ENCODE measurements around the gene HMOX1.

GRCh38 chr22:35375526-35375925, 5.4 kb upstream of the HMOX1 start:
- no peak for TF ChIP-seq CTCF (IDR thresholded peaks at IDR 0.05; ENCODE audit: poor library complexity, severe bottlenecking)
- no peak for TF ChIP-seq TAF1 (IDR thresholded peaks at IDR 0.05; ENCODE audit: low read depth)
- TF ChIP-seq EP300 (conservative IDR thresholded peaks at IDR 0.05; ENCODE audit: poor library complexity, severe bottlenecking), result no peak
- TF ChIP-seq POLR2AphosphoS5 (IDR thresholded peaks at IDR 0.05), result no peak
- no peak for TF ChIP-seq EZH2 (IDR thresholded peaks at IDR 0.05; ENCODE audit: borderline replicate concordance, insufficient read depth, low read length, poor library complexity, severe bottlenecking)
- TF ChIP-seq RAD21 (conservative IDR thresholded peaks at IDR 0.05), result no peak
